ENCODE results near the gene AP1S1.
"Not testable (repeated sequence)": the region's sequence is repeated elsewhere in the genome, so short reads cannot be mapped to it uniquely, and the experiment has no call there.

Gene AP1S1

DNA sequence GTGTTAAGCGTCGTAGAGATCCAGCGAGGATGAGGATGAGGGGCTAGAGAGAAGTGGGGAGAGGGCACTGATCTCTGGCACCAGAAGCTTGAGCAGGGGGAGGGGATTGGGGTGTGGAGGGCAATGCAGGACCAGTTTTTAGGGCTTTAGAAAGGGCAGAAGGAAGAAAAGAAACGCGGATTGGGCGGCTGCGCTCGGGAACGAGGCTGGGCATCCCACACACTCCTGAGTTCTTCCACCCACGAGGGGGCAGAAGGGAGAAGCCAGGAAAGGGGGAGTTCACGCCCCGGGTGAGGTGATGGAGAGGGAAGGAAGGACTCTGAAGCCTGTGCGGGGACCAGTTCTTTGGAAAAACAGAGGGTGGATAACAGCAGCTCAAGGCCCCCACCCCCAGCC, 17.2 kb downstream of the AP1S1 start:
- DNase-seq = no peak

DNA sequence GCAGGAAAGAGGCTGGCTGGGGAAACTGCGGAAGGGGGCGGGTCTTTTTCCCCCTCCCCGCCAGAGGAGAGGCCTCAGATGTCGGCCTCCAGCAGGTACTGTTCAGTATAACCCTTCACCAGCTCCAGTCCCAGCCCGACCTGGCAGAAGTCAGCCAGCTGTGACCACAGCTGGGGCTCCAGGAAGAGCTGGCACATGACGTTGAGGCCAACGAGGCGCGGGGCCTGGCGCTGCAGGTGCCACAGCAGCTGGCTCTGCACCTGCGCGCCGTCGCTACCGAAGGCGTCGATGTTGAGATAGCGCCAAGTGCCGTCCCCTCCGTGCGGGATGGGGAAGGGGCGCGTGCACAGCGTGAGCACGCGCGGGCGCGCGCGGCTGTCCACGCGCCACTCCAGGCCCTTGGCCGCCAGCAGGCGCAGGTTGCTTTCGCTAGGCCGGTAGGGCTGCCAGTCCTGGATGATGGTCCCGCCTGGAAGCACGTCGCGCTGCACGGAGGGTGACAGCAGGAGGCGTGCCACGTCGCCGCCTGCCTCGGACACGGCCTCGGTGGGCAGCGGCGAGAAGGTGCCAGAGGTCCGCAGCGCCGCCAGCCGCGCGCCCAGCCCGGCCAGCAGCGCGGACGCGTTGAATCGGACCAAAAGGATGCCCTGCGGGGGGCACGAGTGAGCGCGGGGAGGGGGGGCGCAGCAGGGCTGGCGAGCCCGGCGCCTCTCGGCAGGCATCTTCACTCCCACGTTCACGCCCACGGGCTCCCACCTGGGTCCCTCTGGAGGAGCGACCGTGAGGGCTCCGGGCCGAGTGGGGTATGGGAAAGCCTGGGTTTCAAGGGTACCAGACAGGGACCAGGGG, 18.0 kb downstream of the AP1S1 start:
- DNase-seq = peak; percentile 79

DNA sequence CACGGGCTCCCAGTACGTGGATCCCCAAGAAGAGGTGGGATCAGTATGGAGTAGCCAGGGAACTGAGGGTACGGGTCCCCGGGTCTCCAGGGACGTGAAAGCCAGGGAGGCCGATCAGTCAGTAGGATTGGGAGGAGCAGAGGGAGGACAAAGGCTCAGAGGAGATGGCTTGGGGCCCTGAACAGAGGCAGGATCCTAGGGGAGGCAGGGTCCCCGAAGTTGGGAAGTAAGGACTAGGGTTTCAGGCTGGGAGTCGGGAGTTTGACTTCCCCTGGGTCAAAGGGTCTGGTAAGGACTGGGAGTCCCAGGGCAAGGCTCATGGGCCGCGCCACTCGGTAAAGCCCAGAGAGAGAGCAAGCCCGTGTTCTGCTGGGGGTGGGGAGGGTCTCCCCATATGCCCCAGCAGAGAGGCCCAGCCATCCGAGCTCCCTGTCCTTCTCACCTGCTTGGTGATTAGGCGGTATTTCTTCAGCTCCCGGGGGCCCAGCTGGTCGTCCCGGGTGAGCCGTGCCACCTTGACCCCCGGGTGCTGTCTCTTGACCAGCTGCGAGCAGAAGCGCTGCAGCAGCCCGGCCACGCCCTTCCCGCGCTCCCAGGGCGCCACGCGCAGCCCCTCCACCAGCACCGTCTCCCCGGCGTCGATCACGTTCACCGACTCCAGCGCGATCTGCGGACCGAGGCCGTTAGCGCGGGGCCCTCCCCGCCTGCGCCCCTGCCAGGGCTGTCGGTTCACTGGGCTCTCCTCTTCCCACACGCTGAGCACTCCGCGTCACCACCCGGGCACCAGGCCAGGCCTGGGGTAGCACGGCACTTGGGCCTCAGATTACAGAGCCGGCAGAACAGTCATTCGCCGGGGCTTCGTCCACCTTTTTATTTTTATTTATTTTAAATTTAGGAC, 18.8 kb downstream of the AP1S1 start:
- peak; percentile 87 for DNase-seq

DNA sequence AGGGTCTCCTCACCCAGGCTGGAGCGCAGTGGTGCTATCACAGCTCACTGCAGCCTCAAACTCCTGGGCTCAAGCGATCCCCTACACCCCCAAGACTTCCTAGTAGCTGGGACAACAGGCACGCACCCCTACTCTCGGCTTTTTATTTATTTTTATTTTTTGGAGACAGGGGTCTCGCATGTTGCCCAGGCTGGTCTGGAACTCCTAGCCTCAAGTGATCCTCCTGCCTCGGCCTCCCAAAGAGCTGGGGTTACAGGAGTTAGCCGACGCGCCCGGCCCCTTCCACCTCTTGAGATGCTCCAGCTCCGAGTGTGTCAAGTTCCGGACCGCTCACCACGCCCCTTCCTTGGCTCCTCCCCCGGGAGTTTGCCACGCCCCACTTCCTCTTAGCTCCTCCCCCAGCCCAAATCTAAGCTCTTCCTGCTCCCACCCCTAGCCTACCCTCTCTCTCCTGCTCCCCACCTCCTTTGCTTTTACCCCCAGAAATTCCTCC, 19.5 kb downstream of the AP1S1 start:
- DNase-seq = no peak

DNA sequence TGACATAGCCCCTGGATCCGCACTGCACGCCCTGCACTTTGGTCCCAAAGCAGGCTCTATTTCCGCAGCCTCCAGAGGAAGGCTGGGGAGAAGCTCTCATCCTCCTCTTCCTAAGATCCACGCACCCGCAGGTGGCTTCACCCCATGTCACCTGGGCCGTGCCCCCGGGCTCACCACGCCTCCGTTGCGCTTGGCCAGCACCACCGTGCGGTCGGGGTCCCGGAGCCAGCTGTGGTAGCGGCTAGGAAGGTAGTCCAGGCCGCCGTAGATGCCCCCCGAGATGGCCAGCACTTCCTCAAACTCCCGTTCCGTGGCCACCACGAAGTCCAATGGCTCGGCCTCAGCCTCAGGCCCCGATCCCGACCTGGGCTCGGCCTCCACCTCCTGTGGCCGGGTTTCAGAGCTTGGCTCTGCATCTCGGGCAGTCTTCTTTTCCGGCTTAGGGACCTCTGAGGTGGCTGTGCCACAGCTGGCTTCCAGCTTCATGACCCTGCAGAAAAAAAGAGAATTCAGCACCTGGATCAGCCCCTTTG, 20.1 kb downstream of the AP1S1 start:
- no peak for DNase-seq

DNA sequence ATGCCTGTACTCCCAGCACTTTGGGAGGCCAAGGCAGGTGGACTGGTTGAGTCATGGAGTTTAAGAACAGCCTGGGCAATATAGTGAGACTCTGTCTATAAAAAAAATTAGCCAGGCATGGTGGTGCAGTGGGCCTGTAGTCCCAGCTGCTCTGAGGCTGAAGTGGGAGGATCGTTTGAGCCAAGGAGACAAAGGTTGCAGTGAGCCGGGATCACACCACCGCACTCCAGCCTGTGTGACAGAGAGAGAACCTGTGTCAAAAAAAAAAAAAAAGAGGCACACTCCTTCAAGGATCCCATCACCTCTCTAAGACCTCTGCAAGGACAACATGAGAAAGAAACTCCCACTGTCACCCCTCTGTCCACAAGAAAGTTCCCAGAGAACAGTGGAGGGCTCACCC, 21.4 kb downstream of the AP1S1 start:
- no peak for DNase-seq

DNA sequence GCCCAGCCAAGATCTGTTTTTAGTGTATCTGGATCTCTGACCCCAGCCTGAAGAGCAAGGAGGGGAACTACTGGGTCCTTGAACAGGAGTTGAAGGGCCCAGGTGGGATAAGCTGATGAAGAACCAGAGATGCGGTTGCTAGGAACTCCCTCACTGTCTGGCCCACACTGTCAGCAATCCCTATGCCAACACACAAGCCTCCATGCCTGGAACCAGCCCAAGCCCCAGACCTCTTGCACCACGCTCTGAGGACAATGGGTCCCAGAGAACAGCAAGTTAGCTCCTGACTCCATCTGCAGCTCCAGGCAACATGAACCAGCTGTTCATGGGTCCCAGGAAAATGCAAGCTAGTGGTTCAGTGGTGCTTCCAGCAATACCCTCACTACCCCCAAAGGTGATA, 23.4 kb downstream of the AP1S1 start:
- DNase-seq = no peak

DNA sequence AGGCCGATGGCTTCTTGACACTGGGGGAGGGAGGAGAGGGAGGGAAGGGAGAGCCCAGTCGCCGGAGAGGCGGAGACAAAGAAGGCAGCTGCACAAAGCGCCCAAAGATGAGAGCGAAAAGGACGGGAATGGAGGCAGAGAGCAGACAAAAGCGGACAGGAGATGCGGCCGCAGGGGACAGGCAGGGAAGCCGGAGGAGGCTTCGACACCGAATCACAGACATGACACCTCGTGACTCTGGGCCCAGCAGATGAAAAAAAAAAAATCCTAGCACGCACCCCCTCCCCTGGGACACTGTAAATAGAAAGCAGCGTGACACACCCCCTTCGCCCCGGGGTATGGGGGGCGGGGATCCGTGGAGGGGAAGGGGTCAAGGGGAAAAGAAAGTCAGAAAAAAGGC, 24.8 kb downstream of the AP1S1 start:
- DNase-seq = peak; percentile 67

DNA sequence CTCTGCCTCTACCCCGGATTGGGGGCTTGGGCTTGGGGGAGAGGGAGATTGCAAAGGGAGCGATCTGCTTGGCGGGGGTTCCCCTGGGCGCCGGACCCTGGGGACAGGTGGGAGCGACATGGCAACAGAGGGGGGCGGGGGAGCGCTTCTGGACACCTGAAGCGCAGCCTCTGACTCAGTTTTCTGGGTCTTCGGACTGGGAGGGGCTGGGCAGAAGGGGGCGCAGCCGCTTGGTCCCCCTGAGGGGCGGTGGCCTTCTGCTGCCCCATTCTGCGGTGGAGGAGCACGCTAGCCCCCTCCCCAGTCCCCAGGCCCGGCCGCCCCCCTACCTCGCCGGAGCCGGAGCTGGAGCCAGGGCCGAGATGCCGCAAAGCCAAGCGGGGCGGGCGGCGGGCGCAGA, 25.4 kb downstream of the AP1S1 start:
- peak; percentile 35 for DNase-seq

DNA sequence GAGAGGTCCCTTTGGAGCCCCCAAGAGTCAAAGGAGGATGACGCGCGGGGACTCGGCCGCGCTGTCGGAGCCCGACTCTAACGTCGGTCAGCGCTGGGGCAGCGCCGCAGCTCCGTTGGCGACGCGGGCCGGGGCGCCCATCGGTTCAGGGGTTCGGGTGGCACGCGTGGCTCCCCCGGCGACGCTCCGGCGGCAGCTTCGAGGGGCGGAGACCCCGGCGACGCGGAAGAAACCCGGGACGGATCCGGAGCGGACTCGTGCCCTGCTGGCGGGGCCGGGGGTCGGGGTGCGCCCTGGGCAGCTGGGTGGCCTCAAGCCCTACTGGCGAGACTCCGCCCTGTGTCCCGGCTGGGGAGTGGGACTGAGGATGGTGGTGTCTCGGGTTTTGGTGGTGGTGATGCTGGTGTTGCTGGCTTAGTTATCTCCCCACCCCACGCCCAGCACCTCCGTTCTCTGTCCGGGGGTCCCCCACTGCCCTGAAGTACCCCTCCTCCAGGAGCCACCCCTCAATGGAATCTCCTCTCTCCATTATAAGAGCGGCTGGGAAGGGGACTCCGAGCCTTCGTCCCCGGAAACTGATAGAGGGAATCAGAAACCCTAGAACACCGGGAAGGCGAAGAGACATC, 26.0 kb downstream of the AP1S1 start, which contains the start of gene NAT16:
Gene NAT16 (minus strand): TSS at position 164 of the 626 bp plus-strand sequence. CDS start 5,486 bp downstream, outside the sequence.
- no peak for DNase-seq

DNA sequence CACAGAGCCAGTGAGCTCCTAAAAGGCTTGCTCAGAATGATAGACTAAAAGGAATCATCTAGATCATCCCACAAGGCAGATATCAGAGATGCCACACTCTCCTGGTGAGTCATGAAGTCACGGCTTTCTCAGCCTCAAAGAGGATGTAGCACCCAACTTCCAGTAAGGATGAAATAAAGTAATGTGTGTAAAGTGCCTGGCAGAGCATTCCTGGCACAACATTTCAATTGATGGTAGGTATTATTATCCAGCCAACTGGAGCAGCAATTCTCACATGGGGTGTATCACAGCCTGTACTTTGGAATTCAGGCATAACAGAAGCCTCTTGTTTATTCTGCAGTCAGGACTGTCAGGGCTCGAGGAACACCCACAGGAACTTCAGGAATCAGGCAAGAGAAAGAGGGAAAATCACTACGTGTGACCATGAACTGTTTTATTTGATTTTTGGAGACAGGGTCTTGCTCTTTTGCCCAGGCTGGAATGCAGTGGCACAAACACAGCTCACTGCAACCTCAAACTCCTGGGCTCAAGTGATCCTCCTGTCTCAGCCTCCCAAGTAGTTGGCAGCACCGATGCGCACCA, 31.1 kb downstream of the AP1S1 start:
- DNase-seq = no peak

DNA sequence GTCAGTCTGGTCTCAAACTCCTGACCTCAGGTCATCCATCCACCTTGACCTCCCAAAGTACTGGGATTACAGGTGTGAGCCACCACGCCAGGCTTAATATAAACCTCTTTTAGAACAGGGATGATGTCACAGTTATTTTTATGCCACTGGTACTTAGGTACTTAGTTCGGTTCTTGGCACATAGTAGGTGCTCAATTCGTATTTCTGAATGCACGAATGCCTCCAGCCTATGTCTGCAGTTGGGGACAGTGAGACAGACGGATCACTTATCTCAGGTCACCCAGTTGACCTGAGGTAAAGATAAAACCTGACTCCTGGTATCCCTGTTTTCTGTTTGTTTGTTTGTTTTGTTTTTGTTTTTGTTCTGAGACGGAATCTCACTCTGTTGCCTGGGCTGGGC, 31.9 kb downstream of the AP1S1 start:
- DNase-seq = no peak

DNA sequence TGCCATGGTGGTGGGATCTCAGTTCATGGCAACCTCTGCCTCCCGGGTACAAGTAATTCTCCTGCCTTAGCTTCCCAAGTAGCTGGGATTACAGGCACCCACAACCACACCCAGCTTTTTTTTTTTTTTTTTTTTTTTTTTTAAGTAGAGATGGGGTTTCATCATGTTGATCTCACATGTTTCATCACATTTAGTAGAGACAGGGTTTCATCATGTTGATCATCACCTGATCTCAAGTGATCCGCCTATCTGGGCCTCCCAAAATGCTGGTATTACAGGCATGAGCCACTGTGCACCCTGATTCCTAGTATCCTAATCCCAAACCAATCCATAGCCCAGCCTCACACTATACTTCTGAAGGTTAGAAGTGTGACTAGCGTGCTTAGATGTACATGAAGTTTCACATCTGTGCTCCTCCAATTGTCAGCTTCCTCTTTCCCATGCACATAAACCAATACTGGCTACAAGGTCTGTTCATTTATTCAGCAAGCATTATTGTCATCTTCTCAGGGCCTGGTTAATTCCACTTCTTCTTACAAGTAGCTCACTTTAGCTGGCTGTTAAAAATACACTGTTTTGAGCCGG, 32.7 kb downstream of the AP1S1 start:
- no peak for DNase-seq

DNA sequence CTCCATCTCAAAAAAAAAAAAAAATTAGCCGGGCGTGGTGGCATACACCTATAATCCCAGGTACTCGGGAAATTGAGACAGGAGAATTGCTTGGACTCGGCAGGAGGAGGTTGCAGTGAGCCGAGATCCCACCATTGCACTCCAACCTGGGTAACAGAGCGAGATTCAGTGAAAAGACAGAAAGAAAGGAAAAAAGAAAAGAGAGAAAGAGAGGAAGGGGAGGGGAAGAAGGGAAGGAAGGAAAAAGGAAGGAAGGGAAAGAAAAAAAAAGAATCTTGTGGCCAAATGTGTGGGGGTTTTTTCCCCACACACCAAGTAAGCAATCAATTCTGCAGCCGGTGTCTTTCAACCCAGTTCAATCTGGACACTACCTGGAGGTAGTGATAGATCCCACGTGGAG, 34.8 kb downstream of the AP1S1 start:
- DNase-seq = no peak

DNA sequence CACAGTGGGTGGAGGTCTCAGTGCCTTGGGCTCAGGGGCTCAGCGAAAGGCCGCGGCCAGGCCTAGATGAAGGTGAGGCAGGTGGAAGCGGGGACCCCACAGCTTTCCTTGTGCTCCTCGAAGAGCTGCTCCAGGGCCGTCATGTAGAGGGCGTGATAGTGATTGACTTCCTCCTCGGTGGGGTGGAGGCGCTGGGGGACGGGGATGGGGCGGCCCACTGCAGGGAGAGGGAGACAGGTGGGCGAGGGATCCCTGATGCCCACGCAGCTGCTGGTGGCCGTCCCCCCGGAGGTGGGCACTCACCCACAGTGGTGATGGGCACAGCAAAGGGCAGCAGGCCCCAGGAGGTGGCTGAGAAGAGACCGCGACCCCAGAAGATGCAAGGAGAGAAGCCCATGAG, 41.6 kb downstream of the AP1S1 start:
- no peak for DNase-seq

DNA sequence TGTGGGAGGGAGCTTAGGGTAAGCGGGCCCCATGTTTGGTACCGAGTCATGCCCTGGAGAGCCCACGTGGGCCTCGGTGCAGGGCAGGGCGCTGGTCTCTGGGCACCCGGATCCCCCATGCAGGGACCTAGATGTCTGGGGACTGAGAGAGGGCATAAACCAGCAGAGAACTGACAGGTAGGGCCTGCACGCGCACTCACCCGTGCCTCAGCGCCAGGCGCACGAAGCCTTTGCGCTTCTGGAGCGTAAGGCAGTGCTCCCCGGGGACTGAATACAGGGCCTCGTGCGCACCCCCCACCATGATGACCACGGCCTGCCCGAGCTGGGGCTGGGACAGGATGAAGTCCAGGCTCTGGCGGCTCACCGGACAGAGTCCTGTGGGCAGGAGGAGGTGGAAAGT, 43.7 kb downstream of the AP1S1 start:
- no peak for DNase-seq

DNA sequence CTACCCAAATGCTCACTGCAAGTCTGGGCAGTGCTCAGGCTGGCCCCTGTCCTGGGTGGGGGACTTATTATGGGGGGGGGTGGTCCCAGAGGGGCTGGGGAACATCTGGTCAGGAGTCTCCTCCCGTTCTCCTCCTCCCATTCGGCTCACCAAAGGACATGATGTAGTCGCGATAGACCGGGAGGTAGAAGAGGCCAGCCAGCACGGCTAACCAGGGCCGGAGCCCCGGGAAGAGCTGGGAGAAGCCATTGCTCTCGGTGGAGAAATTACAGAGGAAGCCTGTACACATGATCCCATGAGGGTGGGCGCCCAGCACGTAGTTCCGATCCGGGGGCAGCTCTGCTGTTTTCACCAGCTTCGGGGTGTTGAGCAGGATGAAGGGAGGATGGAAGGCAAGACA, 44.2 kb downstream of the AP1S1 start:
- no peak for DNase-seq

DNA sequence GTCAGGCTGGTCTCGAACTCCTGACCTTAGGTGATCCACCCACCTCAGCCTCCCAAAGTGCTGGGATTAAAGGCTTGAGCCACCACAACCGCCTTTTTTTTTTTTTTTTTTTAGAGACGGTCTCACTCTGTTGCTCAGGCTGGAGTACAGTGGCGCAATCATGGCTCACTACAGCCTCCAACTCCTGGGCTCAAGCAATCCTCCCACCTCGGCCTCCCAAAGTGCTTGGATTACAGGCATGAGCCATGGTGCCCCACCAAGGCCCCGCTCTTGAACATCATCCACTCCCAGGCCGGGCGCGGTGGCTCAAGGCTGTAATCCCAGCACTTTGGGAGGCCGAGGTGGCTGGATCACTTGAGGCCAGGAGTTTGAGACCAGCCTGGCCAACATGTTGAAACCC, 45.2 kb downstream of the AP1S1 start:
- DNase-seq = not testable (repeated sequence)

DNA sequence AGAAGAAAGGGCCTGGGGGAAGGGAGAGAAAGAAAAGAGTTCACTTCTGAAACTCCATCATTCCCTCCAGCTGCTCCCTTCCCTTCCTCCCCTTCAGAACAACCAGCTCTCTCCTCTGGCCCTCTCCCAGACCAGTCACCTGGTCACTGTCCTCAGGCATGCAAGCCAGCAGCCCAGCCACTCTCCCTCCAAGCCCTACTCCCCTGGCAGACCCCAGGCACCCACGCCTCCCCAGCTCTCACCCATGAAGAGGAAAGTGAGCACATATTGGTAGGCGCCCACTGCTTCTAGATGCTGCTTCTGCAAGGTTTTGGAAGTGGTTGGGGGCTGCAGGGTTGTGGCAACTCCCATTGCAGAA, 46.2 kb downstream of the AP1S1 start:
- no peak for DNase-seq

DNA sequence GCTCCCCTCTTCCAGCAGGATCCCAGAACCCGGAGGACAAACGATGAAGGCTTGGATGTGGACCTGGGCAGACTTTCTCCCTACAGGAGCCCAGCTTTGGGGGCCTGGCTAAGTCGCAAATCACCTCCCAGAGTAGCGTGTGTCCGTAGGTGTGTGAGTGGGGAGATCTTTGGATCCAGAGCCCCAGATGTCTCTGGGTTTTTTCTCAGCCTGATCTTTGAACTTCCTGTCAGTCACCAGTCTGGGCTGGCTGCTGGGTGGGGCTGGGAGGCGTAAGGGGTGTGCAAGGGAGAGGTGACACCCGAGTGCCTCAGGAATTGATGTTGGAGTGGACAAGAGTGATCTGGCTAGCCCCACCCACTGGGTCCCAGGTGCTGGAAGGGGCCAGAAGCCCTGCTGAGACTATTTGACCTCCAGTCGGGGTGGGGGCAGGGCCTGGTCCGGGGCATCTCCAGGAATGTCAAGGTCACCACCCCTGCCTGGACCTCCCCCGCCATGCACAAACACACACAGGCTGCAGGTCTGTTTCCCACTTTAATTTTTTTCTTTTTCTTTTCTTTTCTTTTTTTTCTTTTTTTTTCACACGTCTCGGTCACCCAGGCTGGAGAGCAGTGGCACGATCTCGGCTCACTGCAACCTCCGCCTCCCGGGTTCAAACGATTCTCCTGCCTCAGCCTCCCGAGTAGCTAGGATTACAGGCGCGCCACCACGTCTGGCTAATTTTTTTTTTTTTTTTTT, 46.8 kb downstream of the AP1S1 start, which contains the start of gene MOGAT3:
Gene MOGAT3 (minus strand): TSS at position 175 of the 738 bp plus-strand sequence. CDS start 182 bp downstream, outside the sequence.
- no peak for DNase-seq

Data from DMS79 treated with DMSO at 0.1 percent for 48 hours (cell line).